Cardiac muscle cell (in vitro differentiated cells and primary cell): ENCODE data around the gene NYAP1. TPM values are rescaled to one million over a fixed set of nuclear protein-coding genes. Genes with fewer than 3 reads are reported as not detected.
"Not testable (repeated sequence)": the region's sequence is repeated elsewhere in the genome, so short reads cannot be mapped to it uniquely, and the experiment has no call there.

Source experiments
- DNase-seq, 2 donors: peaks; one replicate each; pipeline versions ENCODE4 v3.0.0 to v3.0.0-alpha.2; 2010 to 2017; ENCODE audit warnings: low read depth in 1 of 2, low spot score in 1 of 2
- H3K27ac ChIP-seq: fragments of 200-600 bp; sonication (generic); 2 replicates; pipeline ENCODE4 v1.5.1; 2016
- H3K27me3 ChIP-seq: fragments of 200-600 bp; sonication (generic); 2 replicates; pipeline ENCODE4 v1.6.0; 2016; ENCODE audit warnings: control low read depth
- H3K36me3 ChIP-seq: fragments of 200-600 bp; sonication (generic); 2 replicates; pipeline ENCODE4 v1.5.1; 2016; ENCODE audit warnings: control low read depth
- H3K4me1 ChIP-seq: fragments of 200-600 bp; sonication (generic); 2 replicates; pipeline ENCODE4 v1.8.1; 2017; ENCODE audit warnings: low read depth, mild to moderate bottlenecking, mixed run types
- H3K4me3 ChIP-seq: fragments of 200-600 bp; sonication (generic); 2 replicates; pipeline ENCODE4 v1.5.1; 2016; ENCODE audit warnings: mild to moderate bottlenecking
- H3K9me3 ChIP-seq: fragments of 200-600 bp; sonication (generic); 2 replicates; pipeline ENCODE4 v1.5.1; 2017; ENCODE audit warnings: low read depth, mild to moderate bottlenecking, control low read depth
- polyA plus RNA-seq: library from polyadenylated mRNA; unstranded; fragments of >200 nt; fragmentation: Nextera tagmentation; extraction: Ambion mirVana; gene quantifications from 2 replicates; pipeline ENCODE4 v1.2.1, GENCODE V29; 2016
- total RNA-seq: library from RNA; depleted of rRNA; stranded (reverse); fragments of >200 nt; gene quantifications from 2 replicates; pipeline ENCODE4 v1.2.3, GENCODE V29; 2016
- TF ChIP-seq, protein P1 (sequence below): IDR thresholded peaks from 2 replicates; pipeline ENCODE4 v1.5.1; 2012; ENCODE audit warnings: low read depth, mild to moderate bottlenecking, low read length

The NYAP1 gene
- total and polyA plus RNA-seq, 2 experiments from 2014 or later: 0.06 to 13.0 TPM

DNA sequence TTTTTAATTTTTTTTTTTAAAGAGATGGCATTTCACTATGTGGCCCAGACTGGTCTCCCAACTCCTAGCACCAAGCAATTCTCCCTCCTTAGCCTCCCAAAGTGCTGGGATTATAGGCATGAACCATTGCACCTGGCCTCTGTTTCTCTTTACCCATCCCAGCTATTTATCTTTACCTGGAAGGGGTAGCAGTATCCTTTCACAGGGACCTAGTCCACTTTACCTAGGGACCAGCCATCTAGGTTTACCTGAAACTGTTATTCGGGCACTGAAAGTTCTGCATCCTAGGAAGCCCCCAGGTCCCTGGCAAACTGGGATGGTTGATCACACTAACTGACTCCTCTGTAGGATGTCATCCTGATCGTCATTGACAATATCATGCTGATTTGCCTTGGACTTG is 33.6 kb downstream of the NYAP1 start:
- H3K4me1 ChIP-seq: no peaks in the 10 kb centered on the region
- H3K27ac ChIP-seq: no peak overlapping the region
- TF ChIP-seq, protein P1, sequence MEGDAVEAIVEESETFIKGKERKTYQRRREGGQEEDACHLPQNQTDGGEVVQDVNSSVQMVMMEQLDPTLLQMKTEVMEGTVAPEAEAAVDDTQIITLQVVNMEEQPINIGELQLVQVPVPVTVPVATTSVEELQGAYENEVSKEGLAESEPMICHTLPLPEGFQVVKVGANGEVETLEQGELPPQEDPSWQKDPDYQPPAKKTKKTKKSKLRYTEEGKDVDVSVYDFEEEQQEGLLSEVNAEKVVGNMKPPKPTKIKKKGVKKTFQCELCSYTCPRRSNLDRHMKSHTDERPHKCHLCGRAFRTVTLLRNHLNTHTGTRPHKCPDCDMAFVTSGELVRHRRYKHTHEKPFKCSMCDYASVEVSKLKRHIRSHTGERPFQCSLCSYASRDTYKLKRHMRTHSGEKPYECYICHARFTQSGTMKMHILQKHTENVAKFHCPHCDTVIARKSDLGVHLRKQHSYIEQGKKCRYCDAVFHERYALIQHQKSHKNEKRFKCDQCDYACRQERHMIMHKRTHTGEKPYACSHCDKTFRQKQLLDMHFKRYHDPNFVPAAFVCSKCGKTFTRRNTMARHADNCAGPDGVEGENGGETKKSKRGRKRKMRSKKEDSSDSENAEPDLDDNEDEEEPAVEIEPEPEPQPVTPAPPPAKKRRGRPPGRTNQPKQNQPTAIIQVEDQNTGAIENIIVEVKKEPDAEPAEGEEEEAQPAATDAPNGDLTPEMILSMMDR: no peak
- no peak for DNase-seq
- no peaks in the 10 kb centered on the region for H3K9me3 ChIP-seq
- H3K27me3 ChIP-seq: no peaks in the 10 kb centered on the region
- H3K36me3 ChIP-seq: no peaks in the 10 kb centered on the region
- no peak overlapping the region for H3K4me3 ChIP-seq

DNA sequence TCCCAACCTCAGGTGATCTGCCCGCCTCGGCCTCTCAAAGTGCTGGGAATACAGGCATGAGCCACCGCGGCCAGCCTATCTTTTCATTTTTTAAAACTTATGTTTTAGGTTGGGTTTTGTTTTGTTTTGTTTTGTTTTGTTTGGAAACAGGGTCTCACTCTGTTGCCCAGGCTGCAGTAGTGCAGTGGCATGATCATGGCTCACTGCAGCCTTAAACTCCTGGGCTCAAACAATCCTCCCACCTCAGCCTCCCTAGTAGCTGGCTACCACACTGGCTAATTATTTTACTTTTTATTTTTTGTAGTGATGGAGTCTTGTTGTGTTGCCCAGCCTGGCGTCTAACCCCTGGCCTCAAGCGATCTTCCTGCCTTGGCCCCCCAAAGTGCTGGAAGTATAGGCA is 35.9 kb downstream of the NYAP1 start:
- Histone ChIP-seq H3K4me3 (no peak overlapping the region), H3K9me3 (no peaks in the 10 kb centered on the region), H3K27me3 (no peaks in the 10 kb centered on the region), H3K4me1 (no peaks in the 10 kb centered on the region), H3K27ac (no peak overlapping the region), H3K36me3 (no peaks in the 10 kb centered on the region)
- DNase-seq: no peak
- TF ChIP-seq, protein P1: no peak

DNA sequence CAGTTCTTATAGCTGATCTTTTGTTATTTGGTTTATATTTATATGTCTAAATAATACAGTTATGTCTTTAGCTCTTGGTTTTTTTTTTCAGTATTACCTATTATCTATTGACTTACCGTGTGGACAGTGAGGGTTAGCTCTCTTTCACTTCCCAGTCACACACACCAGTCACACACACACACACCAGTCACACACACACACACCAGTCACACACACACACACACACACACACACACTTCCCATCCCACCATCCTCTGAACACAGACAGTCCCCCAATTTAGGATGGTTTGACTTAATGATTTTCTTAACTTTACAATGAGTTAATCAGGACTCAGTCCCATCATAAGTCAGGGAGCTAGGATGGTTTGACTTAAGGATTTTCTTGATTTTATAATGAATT is 36.4 kb downstream of the NYAP1 start:
- Histone ChIP-seq H3K4me3 (no peak overlapping the region), H3K27me3 (no peaks in the 10 kb centered on the region), H3K27ac (no peak overlapping the region), H3K4me1 (no peaks in the 10 kb centered on the region), H3K9me3 (no peaks in the 10 kb centered on the region), H3K36me3 (no peaks in the 10 kb centered on the region)
- DNase-seq: no peak
- TF ChIP-seq, protein P1: no peak

DNA sequence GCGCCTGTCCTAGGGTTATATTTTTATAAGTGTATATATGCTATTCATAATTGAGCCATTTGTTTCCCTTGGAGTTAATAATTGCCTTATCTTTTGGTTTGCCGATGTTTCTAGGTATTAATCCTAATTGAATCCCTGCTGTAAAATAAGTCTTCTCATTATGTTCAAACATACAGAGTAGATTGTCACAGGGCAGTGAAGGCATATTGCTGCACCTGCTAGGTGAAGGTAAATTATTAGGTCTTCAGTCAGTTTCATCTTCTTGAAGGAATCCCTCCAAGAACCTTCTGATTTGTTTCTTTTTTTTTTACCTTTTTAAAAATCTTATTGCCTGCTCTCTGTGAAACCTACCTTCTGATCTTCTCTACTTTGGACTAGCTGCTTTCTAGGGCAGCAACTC is 37.3 kb downstream of the NYAP1 start:
- TF ChIP-seq, protein P1: no peak
- no peak overlapping the region for H3K27ac ChIP-seq
- DNase-seq: no peak
- H3K9me3 ChIP-seq: no peaks in the 10 kb centered on the region
- no peak overlapping the region for H3K4me3 ChIP-seq
- no peaks in the 10 kb centered on the region for H3K27me3 ChIP-seq
- H3K4me1 ChIP-seq: no peaks in the 10 kb centered on the region
- H3K36me3 ChIP-seq: no peaks in the 10 kb centered on the region

DNA sequence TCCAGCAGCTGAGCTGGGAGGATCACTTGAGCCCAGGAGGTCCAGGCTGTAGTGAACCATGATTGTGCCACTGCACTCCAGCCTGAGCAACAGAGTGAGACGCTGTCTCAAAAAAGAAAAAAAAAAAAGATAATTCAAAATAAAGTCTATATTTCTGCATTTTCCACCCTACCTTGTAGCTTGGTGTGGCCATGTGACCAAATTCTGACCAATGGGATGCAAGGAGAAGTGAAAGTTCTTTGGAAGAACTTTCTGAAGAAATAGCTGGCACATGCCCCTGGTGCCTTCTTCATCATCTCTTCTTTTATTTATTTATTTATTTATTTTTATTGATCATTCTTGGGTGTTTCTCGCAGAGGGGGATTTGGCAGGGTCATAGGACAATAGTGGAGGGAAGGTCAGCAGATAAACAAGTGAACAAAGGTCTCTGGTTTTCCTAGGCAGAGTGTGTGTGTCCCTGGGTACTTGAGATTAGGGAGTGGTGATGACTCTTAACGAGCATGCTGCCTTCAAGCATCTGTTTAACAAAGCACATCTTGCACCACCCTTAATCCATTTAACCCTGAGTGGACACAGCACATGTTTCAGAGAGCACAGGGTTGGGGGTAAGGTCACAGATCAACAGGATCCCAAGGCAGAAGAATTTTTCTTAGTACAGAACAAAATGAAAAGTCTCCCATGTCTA is 38.3 kb downstream of the NYAP1 start:
- H3K4me1 ChIP-seq, H3K27ac ChIP-seq, H3K9me3 ChIP-seq, H3K36me3 ChIP-seq, H3K4me3 ChIP-seq, DNase-seq, H3K27me3 ChIP-seq: not testable (repeated sequence)

DNA sequence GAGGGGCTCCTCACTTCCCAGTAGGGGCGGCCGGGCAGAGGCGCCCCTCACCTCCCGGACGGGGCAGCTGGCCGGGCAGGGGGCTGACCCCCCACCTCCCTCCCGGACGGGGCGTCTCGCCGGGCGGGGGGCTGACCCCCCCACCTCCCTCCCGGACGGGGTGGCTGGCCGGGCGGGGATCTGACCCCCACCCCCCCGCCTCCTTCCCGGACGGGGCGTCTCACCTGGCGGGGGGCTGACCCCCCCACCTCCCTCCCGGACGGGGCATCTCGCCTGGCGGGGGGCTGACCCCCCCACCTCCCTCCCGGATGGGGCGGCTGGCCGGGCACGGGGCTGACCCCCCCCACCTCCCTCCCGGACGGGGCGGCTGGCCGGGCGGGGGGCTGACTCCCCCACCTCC is 39.5 kb downstream of the NYAP1 start:
- not testable (repeated sequence) for H3K4me3 ChIP-seq, H3K36me3 ChIP-seq, H3K27ac ChIP-seq, DNase-seq, H3K4me1 ChIP-seq, H3K9me3 ChIP-seq, H3K27me3 ChIP-seq

DNA sequence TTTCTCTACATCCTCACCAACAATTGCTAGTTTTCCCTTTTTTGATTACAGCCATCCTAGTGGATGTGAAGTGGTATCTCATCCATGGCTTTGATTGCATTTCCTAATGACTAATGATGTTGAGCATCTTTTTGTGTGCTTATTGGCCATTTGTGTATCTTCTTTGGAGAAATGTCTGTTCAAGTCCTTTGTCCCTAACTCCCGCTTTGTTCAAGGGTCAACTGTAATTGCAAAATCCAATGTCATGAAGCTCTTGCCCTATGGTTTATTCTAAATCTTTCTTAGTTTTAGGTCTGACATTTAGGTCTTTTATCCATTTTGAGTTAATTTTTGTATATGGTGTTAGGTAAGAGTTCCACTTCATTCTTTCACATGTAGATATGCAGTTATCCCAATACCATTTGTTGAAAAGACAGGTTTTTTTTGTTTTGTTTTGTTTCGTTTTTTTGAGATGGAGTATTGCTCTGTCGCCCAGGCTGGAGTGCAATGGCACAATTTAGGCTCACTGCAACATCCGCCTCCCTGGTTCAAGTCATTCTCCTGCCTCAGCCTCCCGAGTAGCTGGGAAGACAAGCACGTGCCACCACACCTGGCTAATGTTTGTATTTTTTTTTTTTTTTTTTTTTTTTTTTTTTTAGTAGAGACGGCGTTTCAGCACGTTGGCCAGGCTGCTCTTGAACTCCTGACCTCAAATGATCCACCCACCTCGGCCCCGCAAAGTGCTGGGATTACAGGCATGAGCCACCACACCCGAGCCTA is 44.6 kb downstream of the NYAP1 start:
- not testable (repeated sequence) for H3K27me3 ChIP-seq, H3K4me1 ChIP-seq, H3K27ac ChIP-seq, H3K36me3 ChIP-seq, H3K9me3 ChIP-seq, H3K4me3 ChIP-seq, DNase-seq
